Hepatocyte (in vitro differentiated cells): Measurements from ENCODE around the gene APOC4. TPM values are rescaled to one million over a fixed set of nuclear protein-coding genes. Genes with fewer than 3 reads are reported as not detected.

Source experiments
- DNase-seq: peaks from one replicate; pipeline ENCODE4 v3.0.0-alpha.2; 2016; ENCODE audit warnings: low spot score
- H2AFZ ChIP-seq: fragments of 200-600 bp; sonication (generic); 2 replicates; pipeline ENCODE4 v1.6.0; 2016; ENCODE audit warnings: antibody characterized with exemption, mild to moderate bottlenecking
- H3K27ac ChIP-seq: fragments of 200-600 bp; sonication (generic); 2 replicates; pipeline ENCODE4 v1.5.1; 2016; ENCODE audit warnings: mild to moderate bottlenecking
- H3K27me3 ChIP-seq: fragments of 200-600 bp; sonication (generic); 2 replicates; pipeline ENCODE4 v1.6.1; 2016
- H3K36me3 ChIP-seq: fragments of 200-600 bp; sonication (generic); replicated peaks from 2 replicates; pipeline ENCODE4 v1.5.1; 2016; ENCODE audit warnings: low read depth; ENCODE audit not compliant: insufficient read depth
- H3K4me1 ChIP-seq: fragments of 200-600 bp; sonication (generic); 2 replicates; pipeline ENCODE4 v1.5.1; 2016; ENCODE audit warnings: mild to moderate bottlenecking, moderate library complexity; ENCODE audit not compliant: insufficient read depth
- H3K4me2 ChIP-seq: fragments of 200-600 bp; sonication (generic); 2 replicates; pipeline ENCODE4 v1.6.0; 2016
- H3K4me3 ChIP-seq: fragments of 200-600 bp; sonication (generic); 2 replicates; pipeline ENCODE4 v1.5.1; 2016; ENCODE audit warnings: mild to moderate bottlenecking
- H3K79me2 ChIP-seq: fragments of 200-600 bp; sonication (generic); 2 replicates; pipeline ENCODE4 v1.6.0; 2017; ENCODE audit warnings: mild to moderate bottlenecking
- H3K9me2 ChIP-seq: fragments of 200-600 bp; sonication (generic); replicated peaks from 2 replicates; pipeline ENCODE4 v1.6.0; 2017; ENCODE audit warnings: mild to moderate bottlenecking; ENCODE audit not compliant: insufficient read depth
- H3K9me3 ChIP-seq: fragments of 200-600 bp; sonication (generic); 2 replicates; pipeline ENCODE4 v1.5.1; 2016; ENCODE audit warnings: low read depth, mild to moderate bottlenecking
- H4K20me1 ChIP-seq: fragments of 200-600 bp; sonication (generic); 2 replicates; pipeline ENCODE4 v1.6.0; 2016; ENCODE audit warnings: mild to moderate bottlenecking; ENCODE audit not compliant: insufficient read depth, poor library complexity, severe bottlenecking
- CTCF ChIP-seq: fragments of 200-600 bp; sonication (generic); IDR thresholded peaks from 2 replicates; pipeline ENCODE4 v1.5.1; 2016; ENCODE audit warnings: antibody characterized with exemption, mild to moderate bottlenecking; ENCODE audit not compliant: poor library complexity
- EZH2 ChIP-seq: fragments of 200-600 bp; sonication (generic); IDR thresholded peaks from 2 replicates; pipeline ENCODE4 v1.6.1; 2016; ENCODE audit warnings: antibody characterized with exemption, mild to moderate bottlenecking, borderline replicate concordance
- EZH2phosphoT487 ChIP-seq: fragments of 200-600 bp; sonication (generic); IDR thresholded peaks from one replicate; pipeline ENCODE4 v1.6.1; 2018; ENCODE audit warnings: antibody characterized with exemption, mild to moderate bottlenecking, low read depth, moderate library complexity; ENCODE audit not compliant: unreplicated experiment, severe bottlenecking
- WGBS: methylation state at CpG from one replicate; pipeline ENCODE4 v1.1.6; 2016; ENCODE audit warnings: low lambda C conversion rate; ENCODE audit errors: missing lambda C conversion rate; 5-methylcytosine and 5-hydroxymethylcytosine counted together
- polyA plus RNA-seq: library from polyadenylated mRNA; unstranded; fragments of >200 nt; fragmentation: Nextera tagmentation; extraction: Ambion mirVana; gene quantifications from 2 replicates; pipeline ENCODE4 v1.2.1, GENCODE V29; 2016
- total RNA-seq: library from RNA; depleted of rRNA; stranded (reverse); fragments of >200 nt; gene quantifications from 2 replicates; pipeline ENCODE4 v1.2.3, GENCODE V29; 2014

The APOC4 gene
- total RNA-seq (not detected in 2 replicates), polyA plus RNA-seq (1.1 TPM in 1 of 2 replicates, not detected in the other)

GRCh38 chr19:44942067-44942571, at the start of gene APOC4:
TSS of gene APOC4 (plus strand) at chr19:44942237. CDS start at chr19:44942278, 41 bp downstream.
- DNase-seq, result no peak
- no peaks in the 10 kb centered on the region for H3K9me2 ChIP-seq
- no peak for TF ChIP-seq CTCF
- TF ChIP-seq EZH2phosphoT487, result no peak
- no peak for TF ChIP-seq EZH2
- no peaks in the 10 kb centered on the region for H3K9me3 ChIP-seq
- H3K36me3 ChIP-seq, result no peaks in the 10 kb centered on the region
- H3K4me2 ChIP-seq, result no peak within 1 kb of the TSS
- no peak within 1 kb of the TSS for H2AFZ ChIP-seq
- WGBS, result 92% methylated on average over 14 of the region's 14 CpGs
- no peak within 1 kb of the TSS for H3K27ac ChIP-seq
- no peak within 1 kb of the TSS for H3K4me3 ChIP-seq
- no peaks in the 10 kb centered on the region for H3K79me2 ChIP-seq
- H3K4me1 ChIP-seq, result no peaks in the 10 kb centered on the region
- H3K27me3 ChIP-seq, result no peaks in the 10 kb centered on the region
- no peaks in the 10 kb centered on the region for H4K20me1 ChIP-seq

- no peak for DNase-seq
- H4K20me1 ChIP-seq, result peaks cover 2% of the 10 kb centered on the region
- no peaks in the 10 kb centered on the region for H3K9me3 ChIP-seq
- peaks cover 9% of the 10 kb centered on the region for H3K4me1 ChIP-seq
- no peaks in the 10 kb centered on the region for H3K9me2 ChIP-seq
- H3K4me3 ChIP-seq, result no peak overlapping the region
- H3K79me2 ChIP-seq, result peaks cover 21% of the 10 kb centered on the region
- no peak overlapping the region for H3K27ac ChIP-seq
- H3K27me3 ChIP-seq, result no peaks in the 10 kb centered on the region
- H3K4me2 ChIP-seq, result peak overlapping the region; percentile 98
- 97% methylated on average over 7 of the region's 7 CpGs for WGBS
- H2AFZ ChIP-seq, result no peak overlapping the region
- no peaks in the 10 kb centered on the region for H3K36me3 ChIP-seq
- TF ChIP-seq CTCF, result no peak
- no peak for TF ChIP-seq EZH2phosphoT487
- TF ChIP-seq EZH2, result no peak
Observed at GRCh38 chr19:44892932-44893331, 49.1 kb upstream of the APOC4 start.

- Histone ChIP-seq H3K79me2 (peaks cover 21% of the 10 kb centered on the region), H3K36me3 (no peaks in the 10 kb centered on the region), H3K9me3 (no peaks in the 10 kb centered on the region), H3K9me2 (no peaks in the 10 kb centered on the region), H3K4me3 (no peak overlapping the region), H2AFZ (no peak overlapping the region), H3K4me2 (no peak overlapping the region), H3K4me1 (peaks cover 9% of the 10 kb centered on the region), H3K27ac (no peak overlapping the region), H4K20me1 (peaks cover 2% of the 10 kb centered on the region), H3K27me3 (no peaks in the 10 kb centered on the region)
- no peak for DNase-seq
- no peak for TF ChIP-seq EZH2phosphoT487
- TF ChIP-seq EZH2, result no peak
- no peak for TF ChIP-seq CTCF
- 90% methylated on average over 17 of the region's 18 CpGs for WGBS
Observed at GRCh38 chr19:44893332-44894051, 48.5 kb upstream of the APOC4 start.
